Gastrocnemius medialis (tissue), 4 donors: ENCODE results near the gene CDK14.

Source experiments
- CTCF ChIP-seq, 5 experiments: fragments of 450-650 bp in 3 of 5; fragments of 200-600 bp in 2 of 5; sonication (generic) in 2 of 5; IDR thresholded peaks in 4 of 5; conservative IDR thresholded peaks in 1 of 5; 1 replicate in 4 of 5; 2 replicates in 1 of 5; pipeline ENCODE4 v1.5.1; 2016 to 2019; ENCODE audit warnings: antibody characterized with exemption in 5 of 5, mild to moderate bottlenecking in 3 of 5, moderate library complexity in 3 of 5
- POLR2A ChIP-seq, 2 donors: fragments of 450-650 bp; IDR thresholded peaks; one replicate each; pipeline ENCODE4 v1.6.1; 2017; ENCODE audit warnings: antibody characterized with exemption in 2 of 2, mild to moderate bottlenecking in 2 of 2, moderate library complexity in 2 of 2

- no peak for TF ChIP-seq POLR2A (IDR thresholded peaks at IDR 0.05)
- TF ChIP-seq CTCF (IDR thresholded peaks at IDR 0.05 in 4 of 5, conservative IDR thresholded peaks at IDR 0.05 in 1 of 5), result no peak
These were observed 485.9 kb downstream of the CDK14 start for GRCh38 chr7:91082038-91082437.
